ENCODE results near the gene PRTFDC1. TPM values are rescaled to one million over a fixed set of nuclear protein-coding genes. Genes with fewer than 3 reads are reported as not detected.

Gene PRTFDC1
- total RNA-seq, 2 experiments from 2014 or later, result not detected

DNA sequence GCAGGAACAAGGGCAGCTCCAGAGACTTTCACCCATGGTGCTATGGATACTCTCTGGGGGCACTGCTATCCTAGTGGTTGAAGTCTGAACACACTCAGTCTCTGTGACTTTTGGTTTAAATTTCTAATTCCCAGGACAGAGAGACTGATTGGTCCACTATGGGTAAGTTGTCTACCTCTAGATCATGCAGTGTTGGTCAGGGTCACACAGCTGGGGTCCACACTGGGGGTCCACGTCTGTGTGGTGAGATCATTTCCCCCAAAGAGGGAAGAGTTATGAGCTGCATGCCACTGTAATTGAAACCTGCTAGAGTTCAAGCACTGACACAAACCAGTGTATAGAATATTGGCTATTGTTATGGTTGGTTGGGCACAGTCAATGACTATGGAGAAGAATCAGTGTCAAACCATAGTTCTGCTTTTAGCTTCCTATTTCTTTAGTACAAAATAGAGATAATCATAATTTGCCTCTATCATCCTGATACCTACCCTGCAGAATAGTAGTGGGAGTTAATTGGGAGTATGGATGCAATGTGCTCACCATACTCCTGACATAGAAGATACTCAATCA is 101.6 kb downstream of the PRTFDC1 start:
- Histone ChIP-seq H3K4me1 (ENCODE audit: insufficient read depth, low read length, poor library complexity, severe bottlenecking) (no peaks in the 10 kb centered on the region), H3K9me3 (ENCODE audit: low read length) (no peaks in the 10 kb centered on the region), H3K4me2 (ENCODE audit: low read length) (no peak overlapping the region), H3K27ac (ENCODE audit: low read depth, low read length, poor library complexity, severe bottlenecking) (no peak overlapping the region), H3K9me2 (ENCODE audit: insufficient read depth, low read length) (no peaks in the 10 kb centered on the region), H3K79me2 (ENCODE audit: insufficient read depth, low read depth, low read length) (no peaks in the 10 kb centered on the region), H2AFZ (ENCODE audit: low read length) (no peak overlapping the region), H3K36me3 (ENCODE audit: insufficient read depth, low read length) (no peaks in the 10 kb centered on the region), H4K20me1 (ENCODE audit: insufficient read depth, low read length) (no peaks in the 10 kb centered on the region), H3K4me3 (ENCODE audit: low read depth, low read length, poor library complexity, severe bottlenecking) (no peak overlapping the region)
- TF ChIP-seq, protein P1, sequence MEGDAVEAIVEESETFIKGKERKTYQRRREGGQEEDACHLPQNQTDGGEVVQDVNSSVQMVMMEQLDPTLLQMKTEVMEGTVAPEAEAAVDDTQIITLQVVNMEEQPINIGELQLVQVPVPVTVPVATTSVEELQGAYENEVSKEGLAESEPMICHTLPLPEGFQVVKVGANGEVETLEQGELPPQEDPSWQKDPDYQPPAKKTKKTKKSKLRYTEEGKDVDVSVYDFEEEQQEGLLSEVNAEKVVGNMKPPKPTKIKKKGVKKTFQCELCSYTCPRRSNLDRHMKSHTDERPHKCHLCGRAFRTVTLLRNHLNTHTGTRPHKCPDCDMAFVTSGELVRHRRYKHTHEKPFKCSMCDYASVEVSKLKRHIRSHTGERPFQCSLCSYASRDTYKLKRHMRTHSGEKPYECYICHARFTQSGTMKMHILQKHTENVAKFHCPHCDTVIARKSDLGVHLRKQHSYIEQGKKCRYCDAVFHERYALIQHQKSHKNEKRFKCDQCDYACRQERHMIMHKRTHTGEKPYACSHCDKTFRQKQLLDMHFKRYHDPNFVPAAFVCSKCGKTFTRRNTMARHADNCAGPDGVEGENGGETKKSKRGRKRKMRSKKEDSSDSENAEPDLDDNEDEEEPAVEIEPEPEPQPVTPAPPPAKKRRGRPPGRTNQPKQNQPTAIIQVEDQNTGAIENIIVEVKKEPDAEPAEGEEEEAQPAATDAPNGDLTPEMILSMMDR (conservative IDR thresholded peaks at IDR 0.05; ENCODE audit: low read length), result no peak
- TF ChIP-seq EZH2phosphoT487 (IDR thresholded peaks at IDR 0.05; ENCODE audit: borderline replicate concordance, low read depth, low read length), result no peak
- intact Hi-C loops (cut with micrococcal nuclease; ENCODE audit: unreplicated experiment), result no loop called here
- DNase-seq (ENCODE audit: low spot score), result no peak
- ChIA-PET CTCF (ENCODE audit: unreplicated experiment) (no interaction called here), POLR2A (no interaction called here)
- BruUV-seq (replicated peaks), result no TSS peak

DNA sequence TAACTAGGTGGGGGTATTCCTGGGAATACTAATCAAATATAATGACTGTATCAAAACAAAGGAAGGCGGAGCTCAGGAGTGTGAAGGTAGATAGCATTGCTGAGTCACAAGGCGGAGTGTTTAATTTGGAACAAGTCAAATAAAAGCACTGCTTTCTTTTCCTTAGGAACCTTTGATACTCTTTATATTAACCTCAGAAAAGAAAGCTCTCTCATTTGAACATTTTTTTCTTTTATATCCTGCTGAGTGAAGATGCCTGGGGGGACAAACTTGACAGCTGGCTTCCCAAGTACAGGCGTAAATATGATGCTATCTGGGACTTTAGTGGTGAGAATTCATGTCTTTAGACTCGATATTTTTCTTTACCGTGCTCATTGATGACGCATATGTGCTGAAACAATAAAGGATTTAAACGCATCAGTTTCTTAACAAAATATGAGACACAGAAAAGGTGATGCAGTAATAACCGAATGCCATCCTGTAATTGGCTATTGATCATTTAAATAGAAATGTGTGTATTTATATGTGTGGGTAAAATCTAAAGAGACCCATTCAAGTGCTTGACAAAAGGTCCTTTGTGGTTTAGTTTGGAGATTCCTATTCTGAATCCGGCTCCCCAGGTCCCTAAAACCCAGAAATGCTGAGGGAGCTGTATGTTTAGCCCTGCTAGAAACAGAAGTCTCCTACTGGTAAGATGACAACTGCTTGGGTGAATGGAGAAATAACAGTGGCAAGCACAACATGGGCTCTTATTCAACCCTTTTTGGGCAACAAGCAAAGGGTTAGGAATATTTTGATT is 102.7 kb downstream of the PRTFDC1 start:
- CTCF ChIA-PET (ENCODE audit: unreplicated experiment), result no interaction called here
- Histone ChIP-seq H3K79me2 (ENCODE audit: insufficient read depth, low read depth, low read length) (no peaks in the 10 kb centered on the region), H3K9me2 (ENCODE audit: insufficient read depth, low read length) (no peaks in the 10 kb centered on the region), H4K20me1 (ENCODE audit: insufficient read depth, low read length) (no peaks in the 10 kb centered on the region), H3K4me3 (ENCODE audit: low read depth, low read length, poor library complexity, severe bottlenecking) (no peak overlapping the region), H3K4me1 (ENCODE audit: insufficient read depth, low read length, poor library complexity, severe bottlenecking) (no peaks in the 10 kb centered on the region), H3K4me2 (ENCODE audit: low read length) (no peak overlapping the region), H2AFZ (ENCODE audit: low read length) (no peak overlapping the region), H3K9me3 (ENCODE audit: low read length) (no peaks in the 10 kb centered on the region), H3K36me3 (ENCODE audit: insufficient read depth, low read length) (no peaks in the 10 kb centered on the region), H3K27ac (ENCODE audit: low read depth, low read length, poor library complexity, severe bottlenecking) (no peak overlapping the region)
- TF ChIP-seq, protein P1 (conservative IDR thresholded peaks at IDR 0.05; ENCODE audit: low read length), result no peak
- TF ChIP-seq EZH2phosphoT487 (IDR thresholded peaks at IDR 0.05; ENCODE audit: borderline replicate concordance, low read depth, low read length), result no peak
- no peak for DNase-seq (ENCODE audit: low spot score)
- BruUV-seq (replicated peaks), result no TSS peak
- intact Hi-C loops (cut with micrococcal nuclease; ENCODE audit: unreplicated experiment), result no loop called here
- POLR2A ChIA-PET, result interaction anchor here (1.0 to 2.2 kb wide), 2 partner anchors 8 to 13 kb away, joined by 3 to 11 read pairs; no protein-coding TSS in a partner anchor

DNA sequence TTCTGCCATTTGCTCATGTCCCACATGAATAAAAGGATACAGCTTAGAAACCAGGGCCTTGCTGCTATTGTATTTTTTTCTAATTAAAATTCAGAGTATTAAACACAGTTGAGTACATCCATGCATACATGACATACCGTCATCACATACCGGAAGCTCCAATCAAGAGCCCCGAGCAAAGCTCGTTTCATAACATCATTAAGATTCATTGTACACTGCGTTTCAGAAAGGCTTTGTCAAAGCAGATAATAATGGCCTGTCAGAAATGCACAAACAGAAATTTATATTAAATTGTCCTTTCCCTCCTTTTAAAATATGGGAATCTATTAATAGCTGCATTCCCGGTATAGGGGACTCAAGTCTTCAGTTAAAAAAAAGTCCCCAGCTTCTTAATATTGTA is 103.4 kb downstream of the PRTFDC1 start:
- POLR2A ChIA-PET, result interaction anchor here (0.6 to 2.2 kb wide), 4 partner anchors 9 to 194 kb away, joined by 3 to 11 read pairs (median 4); no protein-coding TSS in a partner anchor
- H3K4me3 ChIP-seq (ENCODE audit: low read depth, low read length, poor library complexity, severe bottlenecking), result no peak overlapping the region
- CTCF ChIA-PET (ENCODE audit: unreplicated experiment), result no interaction called here

More for the DNA sequence above, 103.4 kb downstream of the PRTFDC1 start:
- DNase-seq (ENCODE audit: low spot score), result no peak
- H3K9me3 ChIP-seq (ENCODE audit: low read length), result no peaks in the 10 kb centered on the region
- BruUV-seq (replicated peaks), result no TSS peak
- TF ChIP-seq, protein P1 (conservative IDR thresholded peaks at IDR 0.05; ENCODE audit: low read length), result no peak
- TF ChIP-seq EZH2phosphoT487 (IDR thresholded peaks at IDR 0.05; ENCODE audit: borderline replicate concordance, low read depth, low read length), result no peak
- no peaks in the 10 kb centered on the region for H3K9me2 ChIP-seq (ENCODE audit: insufficient read depth, low read length)
- H2AFZ ChIP-seq (ENCODE audit: low read length), result no peak overlapping the region
- H3K27ac ChIP-seq (ENCODE audit: low read depth, low read length, poor library complexity, severe bottlenecking), result no peak overlapping the region
- H3K79me2 ChIP-seq (ENCODE audit: insufficient read depth, low read depth, low read length), result no peaks in the 10 kb centered on the region
- H3K36me3 ChIP-seq (ENCODE audit: insufficient read depth, low read length), result no peaks in the 10 kb centered on the region
- H3K4me1 ChIP-seq (ENCODE audit: insufficient read depth, low read length, poor library complexity, severe bottlenecking), result no peaks in the 10 kb centered on the region
- H3K4me2 ChIP-seq (ENCODE audit: low read length), result no peak overlapping the region
- H4K20me1 ChIP-seq (ENCODE audit: insufficient read depth, low read length), result no peaks in the 10 kb centered on the region
- intact Hi-C loops (cut with micrococcal nuclease; ENCODE audit: unreplicated experiment), result no loop called here

Data from OCI-LY7 (cell line).